Measurements from ENCODE around the gene RTP5. TPM values are rescaled to one million over a fixed set of nuclear protein-coding genes. Genes with fewer than 3 reads are reported as not detected.

Gene RTP5
- total and polyA plus RNA-seq, 2 experiments from 2014 or later: not detected

GRCh38 chr2:241871538-241872312, 2.2 kb downstream of the RTP5 start:
- H4K20me1 ChIP-seq (ENCODE audit: insufficient read depth, poor library complexity, severe bottlenecking): no peaks in the 10 kb centered on the region
- TF ChIP-seq EZH2phosphoT487 (IDR thresholded peaks at IDR 0.05; ENCODE audit: low read depth, severe bottlenecking, unreplicated experiment): no peak
- no peak for TF ChIP-seq CTCF (IDR thresholded peaks at IDR 0.05; ENCODE audit: poor library complexity)
- TF ChIP-seq EZH2 (IDR thresholded peaks at IDR 0.05; ENCODE audit: borderline replicate concordance): no peak
- H3K4me2 ChIP-seq: no peak overlapping the region
- H3K36me3 ChIP-seq (replicated peaks; ENCODE audit: insufficient read depth, low read depth): no peaks in the 10 kb centered on the region
- no peak for DNase-seq (ENCODE audit: low spot score)
- H3K27me3 ChIP-seq: no peaks in the 10 kb centered on the region
- WGBS (ENCODE audit: low lambda C conversion rate, missing lambda C conversion rate): 96% methylated on average over 35 of the region's 38 CpGs
- H3K9me3 ChIP-seq (ENCODE audit: low read depth): no peaks in the 10 kb centered on the region
- H3K4me1 ChIP-seq (ENCODE audit: insufficient read depth): peaks cover 5% of the 10 kb centered on the region
- no peak overlapping the region for H3K27ac ChIP-seq
- H3K79me2 ChIP-seq: no peaks in the 10 kb centered on the region
- no peaks in the 10 kb centered on the region for H3K9me2 ChIP-seq (replicated peaks; ENCODE audit: insufficient read depth)
- H3K4me3 ChIP-seq: no peak overlapping the region
- H2AFZ ChIP-seq: no peak overlapping the region

GRCh38 chr2:241872313-241872642, 2.7 kb downstream of the RTP5 start:
- Histone ChIP-seq H2AFZ (no peak overlapping the region), H3K9me2 (replicated peaks; ENCODE audit: insufficient read depth) (no peaks in the 10 kb centered on the region), H3K4me3 (no peak overlapping the region), H3K9me3 (ENCODE audit: low read depth) (no peaks in the 10 kb centered on the region), H3K4me2 (no peak overlapping the region), H3K4me1 (ENCODE audit: insufficient read depth) (peaks cover 5% of the 10 kb centered on the region), H3K36me3 (replicated peaks; ENCODE audit: insufficient read depth, low read depth) (no peaks in the 10 kb centered on the region), H3K27me3 (no peaks in the 10 kb centered on the region), H3K79me2 (no peaks in the 10 kb centered on the region), H4K20me1 (ENCODE audit: insufficient read depth, poor library complexity, severe bottlenecking) (no peaks in the 10 kb centered on the region), H3K27ac (no peak overlapping the region)
- DNase-seq (ENCODE audit: low spot score): no peak
- TF ChIP-seq EZH2 (IDR thresholded peaks at IDR 0.05; ENCODE audit: borderline replicate concordance): no peak
- TF ChIP-seq CTCF (IDR thresholded peaks at IDR 0.05; ENCODE audit: poor library complexity): no peak
- TF ChIP-seq EZH2phosphoT487 (IDR thresholded peaks at IDR 0.05; ENCODE audit: low read depth, severe bottlenecking, unreplicated experiment): no peak
- WGBS (ENCODE audit: low lambda C conversion rate, missing lambda C conversion rate): 95% methylated on average over 15 of the region's 15 CpGs

- Histone ChIP-seq H3K9me2 (replicated peaks; ENCODE audit: insufficient read depth) (no peaks in the 10 kb centered on the region), H2AFZ (no peak overlapping the region), H3K4me3 (no peak overlapping the region), H3K4me1 (ENCODE audit: insufficient read depth) (peaks cover 5% of the 10 kb centered on the region), H3K9me3 (ENCODE audit: low read depth) (no peaks in the 10 kb centered on the region), H4K20me1 (ENCODE audit: insufficient read depth, poor library complexity, severe bottlenecking) (no peaks in the 10 kb centered on the region), H3K27me3 (no peaks in the 10 kb centered on the region), H3K4me2 (no peak overlapping the region), H3K27ac (no peak overlapping the region), H3K79me2 (no peaks in the 10 kb centered on the region), H3K36me3 (replicated peaks; ENCODE audit: insufficient read depth, low read depth) (no peaks in the 10 kb centered on the region)
- no peak for DNase-seq (ENCODE audit: low spot score)
- TF ChIP-seq EZH2 (IDR thresholded peaks at IDR 0.05; ENCODE audit: borderline replicate concordance) (no peak), EZH2phosphoT487 (IDR thresholded peaks at IDR 0.05; ENCODE audit: low read depth, severe bottlenecking, unreplicated experiment) (no peak)
- 98% methylated on average over 24 of the region's 54 CpGs for WGBS (ENCODE audit: low lambda C conversion rate, missing lambda C conversion rate)
Observed at GRCh38 chr2:241873081-241873802, 3.7 kb downstream of the RTP5 start.

GRCh38 chr2:241873803-241874110, 4.2 kb downstream of the RTP5 start:
- Histone ChIP-seq H3K79me2 (no peaks in the 10 kb centered on the region), H3K9me2 (replicated peaks; ENCODE audit: insufficient read depth) (no peaks in the 10 kb centered on the region), H2AFZ (no peak overlapping the region), H3K27me3 (no peaks in the 10 kb centered on the region), H3K36me3 (replicated peaks; ENCODE audit: insufficient read depth, low read depth) (no peaks in the 10 kb centered on the region), H3K4me3 (no peak overlapping the region), H3K27ac (no peak overlapping the region), H4K20me1 (ENCODE audit: insufficient read depth, poor library complexity, severe bottlenecking) (no peaks in the 10 kb centered on the region), H3K4me2 (no peak overlapping the region), H3K9me3 (ENCODE audit: low read depth) (no peaks in the 10 kb centered on the region), H3K4me1 (ENCODE audit: insufficient read depth) (peaks cover under 1% of the 10 kb centered on the region)
- TF ChIP-seq EZH2phosphoT487 (IDR thresholded peaks at IDR 0.05; ENCODE audit: low read depth, severe bottlenecking, unreplicated experiment) (no peak), CTCF (IDR thresholded peaks at IDR 0.05; ENCODE audit: poor library complexity) (no peak), EZH2 (IDR thresholded peaks at IDR 0.05; ENCODE audit: borderline replicate concordance) (no peak)
- DNase-seq (ENCODE audit: low spot score): no peak
- 96% methylated on average over 7 of the region's 7 CpGs for WGBS (ENCODE audit: low lambda C conversion rate, missing lambda C conversion rate)
